Transverse colon (tissue), 4 donors: ENCODE results near the gene TMEM117.

ENCODE experiments used
- CTCF ChIP-seq, 5 experiments: fragments of 200-600 bp in 3 of 5; fragments of 450-650 bp in 2 of 5; sonication (generic) in 3 of 5; IDR thresholded peaks; 1 replicate in 2 of 5; 2 replicates in 3 of 5; pipeline ENCODE4 v1.5.1; 2016 to 2017; ENCODE audit warnings: antibody characterized with exemption in 5 of 5, inconsistent platforms in 3 of 5, mild to moderate bottlenecking in 2 of 5, moderate library complexity in 1 of 5
- POLR2AphosphoS5 ChIP-seq, 3 donors: sonication (generic); formaldehyde crosslinking; IDR thresholded peaks; one replicate each; pipeline ENCODE4 v1.6.1; 2016; ENCODE audit warnings: antibody characterized with exemption in 3 of 3

- no peak for TF ChIP-seq CTCF (IDR thresholded peaks at IDR 0.05)
- TF ChIP-seq POLR2AphosphoS5 (IDR thresholded peaks at IDR 0.05) = no peak
Measured at GRCh38 chr12:43951286-43951685, 115.4 kb downstream of the TMEM117 start.
